Stimulated activated CD8-positive, alpha-beta memory T cell treated with anti-CD3 and anti-CD28 coated beads, Interleukin-7, amount 100 ng/mL, for 1 hour (primary cell): ENCODE results near the gene CRYGB.

Source experiments
- DNase-seq, 2 donors: peaks; one replicate each; pipeline ENCODE4 v3.0.0-alpha.2; 2020; ENCODE audit warnings: low read depth in 2 of 2

The CRYGB gene, protein sequence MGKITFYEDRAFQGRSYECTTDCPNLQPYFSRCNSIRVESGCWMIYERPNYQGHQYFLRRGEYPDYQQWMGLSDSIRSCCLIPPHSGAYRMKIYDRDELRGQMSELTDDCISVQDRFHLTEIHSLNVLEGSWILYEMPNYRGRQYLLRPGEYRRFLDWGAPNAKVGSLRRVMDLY

GRCh38 chr2:208146006-208146405 is at the start of gene CRYGB:
Gene CRYGB, minus strand, starts transcription at chr2:208146158. Its CDS starts 38 bp downstream, at chr2:208146120.
- DNase-seq = no peak

DNA sequence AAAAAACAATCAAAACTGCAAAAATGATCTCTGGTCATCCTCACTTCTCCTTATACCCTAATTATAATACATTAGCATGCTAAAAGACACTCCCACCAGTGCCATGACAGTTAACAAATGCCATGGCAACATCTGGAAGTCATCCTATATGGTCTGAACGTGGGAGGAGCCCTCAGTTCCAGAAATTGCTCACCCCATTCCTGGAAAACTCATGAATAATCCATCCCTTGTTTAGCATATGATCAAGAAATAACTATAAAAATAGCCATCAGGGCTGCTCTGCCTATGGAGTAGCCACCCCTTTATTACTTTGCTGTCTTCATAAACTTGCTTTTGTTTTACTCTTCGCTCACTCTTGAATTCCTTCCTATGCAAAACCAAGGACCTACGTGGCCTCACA is 49.6 kb upstream of the CRYGB start:
- DNase-seq = no peak

- no peak for DNase-seq
Observed at GRCh38 chr2:208192611-208193236, 46.8 kb upstream of the CRYGB start.

DNA sequence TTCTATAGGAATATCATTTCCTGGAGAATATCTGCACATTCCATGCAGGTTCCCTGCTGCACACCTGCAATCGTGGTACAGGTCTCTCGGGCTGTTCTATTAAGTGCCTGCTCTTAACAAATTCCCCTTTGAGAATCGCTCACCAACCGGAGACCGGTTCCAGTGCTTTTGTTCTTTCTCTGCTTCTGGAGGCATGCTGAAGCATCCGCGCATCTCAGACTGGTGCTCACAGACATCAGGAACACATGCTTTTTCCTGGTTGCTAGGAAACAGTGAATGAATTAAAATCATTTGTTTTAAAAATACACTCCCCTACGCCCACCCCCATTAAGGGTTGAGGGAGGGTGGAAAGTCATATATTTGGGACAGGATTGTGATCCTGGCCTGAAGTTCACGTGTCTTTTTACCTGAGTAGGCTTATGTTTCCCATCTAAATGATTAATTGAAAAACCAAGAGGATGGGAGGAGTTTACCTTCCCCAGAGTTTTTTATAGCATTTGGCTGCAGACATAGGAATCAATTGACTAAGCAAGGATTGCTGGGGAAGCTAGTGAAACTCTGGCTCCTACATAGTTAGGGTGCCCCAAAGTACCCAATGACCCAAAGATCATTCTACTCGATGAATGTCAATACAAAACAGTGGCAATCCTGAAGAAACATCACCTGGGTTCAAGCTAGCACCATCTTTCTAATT is 44.0 kb upstream of the CRYGB start, which contains the start of gene C2orf80:
Gene C2orf80 (minus strand): TSS at position 221 of the 694 bp plus-strand sequence. CDS start 3,044 bp downstream, outside the sequence.
- no peak for DNase-seq

DNA sequence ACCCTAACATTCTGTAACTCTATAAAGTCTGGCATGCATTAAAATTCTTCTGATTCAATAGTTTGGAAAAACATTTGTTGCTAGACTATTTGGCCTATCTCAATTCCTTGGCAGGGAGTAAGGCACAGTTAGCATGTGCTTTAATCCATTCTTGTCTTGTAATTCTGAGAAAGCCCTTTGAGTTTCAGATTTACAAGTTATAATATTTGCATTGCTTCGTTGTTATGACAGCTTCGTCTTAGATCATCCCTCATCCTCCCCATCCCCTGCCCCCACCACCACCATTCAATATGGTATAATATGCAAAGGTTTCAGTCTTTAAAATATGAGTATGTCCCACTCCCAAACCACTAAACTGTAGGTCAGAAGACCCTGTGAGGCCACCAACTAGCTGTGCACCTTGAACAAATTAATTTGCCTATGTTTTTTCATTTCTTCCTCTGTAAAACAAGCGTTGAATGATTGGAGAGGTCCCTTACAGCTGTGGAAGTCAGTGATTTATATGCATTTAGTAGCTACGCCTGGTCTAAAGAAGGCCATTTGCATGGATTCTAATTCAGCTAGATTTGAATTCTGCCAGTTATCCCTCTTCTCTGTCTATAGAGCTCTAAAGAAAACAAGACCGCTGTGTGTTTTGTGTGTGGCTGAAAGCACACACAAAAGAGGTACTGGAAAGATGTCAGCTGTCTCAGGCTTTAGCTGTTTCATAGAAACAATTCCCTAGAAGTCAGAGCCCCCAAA is 43.3 kb upstream of the CRYGB start:
- DNase-seq = no peak

- DNase-seq = no peak
Observed at GRCh38 chr2:208186893-208187292, 40.9 kb upstream of the CRYGB start.

- no peak for DNase-seq
Observed at GRCh38 chr2:208186465-208186864, 40.5 kb upstream of the CRYGB start.

GRCh38 chr2:208183972-208184705 is 38.2 kb upstream of the CRYGB start:
- DNase-seq = no peak

DNA sequence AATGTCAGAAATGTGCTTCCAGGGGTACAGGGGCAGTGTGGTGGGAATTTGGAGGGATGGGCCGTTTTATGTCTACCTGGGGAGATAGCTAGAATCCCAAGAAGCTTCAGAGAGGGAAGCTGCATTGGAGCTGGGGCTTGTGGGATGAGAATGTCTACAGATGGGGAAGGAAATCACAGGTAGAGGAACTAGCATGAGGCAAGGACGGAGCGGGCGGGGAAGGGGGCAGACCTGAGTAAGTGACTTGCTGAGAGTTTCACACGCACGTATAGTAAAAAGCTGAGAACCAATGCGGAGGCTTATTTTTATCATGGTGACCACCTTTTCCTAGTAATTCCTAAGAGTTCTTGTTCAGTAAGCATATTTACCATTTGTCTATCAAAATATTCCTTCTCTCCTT is 37.6 kb upstream of the CRYGB start:
- DNase-seq = no peak

GRCh38 chr2:208182835-208183234 is 36.9 kb upstream of the CRYGB start:
- DNase-seq = no peak

DNA sequence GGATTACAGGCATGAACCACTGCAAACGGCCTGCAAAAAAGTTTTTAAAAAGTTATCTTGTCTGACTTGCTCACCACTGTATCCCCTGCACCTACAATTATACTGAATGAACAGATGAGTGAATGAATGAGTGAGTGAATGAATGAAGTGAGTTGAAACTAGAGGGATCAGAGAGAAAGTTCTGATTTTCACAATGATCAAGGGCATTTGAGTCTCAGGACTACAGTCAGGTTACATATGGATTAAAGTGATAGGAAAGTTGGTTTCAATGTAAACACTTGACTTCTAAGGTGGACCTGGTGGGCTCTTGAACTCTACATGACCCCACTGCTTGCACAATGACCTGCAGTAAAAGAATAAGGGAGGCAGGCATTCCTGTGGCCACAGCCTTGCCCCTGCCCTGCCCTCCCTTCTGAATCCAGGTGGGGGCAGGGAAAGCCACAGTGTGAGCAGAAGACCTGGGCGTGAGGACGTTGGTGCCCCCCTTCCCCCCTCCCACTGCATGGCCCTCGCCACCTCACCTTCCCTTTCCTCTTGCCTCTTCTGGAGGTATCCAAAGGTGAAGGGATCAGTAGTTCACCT is 33.2 kb upstream of the CRYGB start:
- no peak for DNase-seq

- no peak for DNase-seq
Observed at GRCh38 chr2:208175840-208176153, 29.8 kb upstream of the CRYGB start.

DNA sequence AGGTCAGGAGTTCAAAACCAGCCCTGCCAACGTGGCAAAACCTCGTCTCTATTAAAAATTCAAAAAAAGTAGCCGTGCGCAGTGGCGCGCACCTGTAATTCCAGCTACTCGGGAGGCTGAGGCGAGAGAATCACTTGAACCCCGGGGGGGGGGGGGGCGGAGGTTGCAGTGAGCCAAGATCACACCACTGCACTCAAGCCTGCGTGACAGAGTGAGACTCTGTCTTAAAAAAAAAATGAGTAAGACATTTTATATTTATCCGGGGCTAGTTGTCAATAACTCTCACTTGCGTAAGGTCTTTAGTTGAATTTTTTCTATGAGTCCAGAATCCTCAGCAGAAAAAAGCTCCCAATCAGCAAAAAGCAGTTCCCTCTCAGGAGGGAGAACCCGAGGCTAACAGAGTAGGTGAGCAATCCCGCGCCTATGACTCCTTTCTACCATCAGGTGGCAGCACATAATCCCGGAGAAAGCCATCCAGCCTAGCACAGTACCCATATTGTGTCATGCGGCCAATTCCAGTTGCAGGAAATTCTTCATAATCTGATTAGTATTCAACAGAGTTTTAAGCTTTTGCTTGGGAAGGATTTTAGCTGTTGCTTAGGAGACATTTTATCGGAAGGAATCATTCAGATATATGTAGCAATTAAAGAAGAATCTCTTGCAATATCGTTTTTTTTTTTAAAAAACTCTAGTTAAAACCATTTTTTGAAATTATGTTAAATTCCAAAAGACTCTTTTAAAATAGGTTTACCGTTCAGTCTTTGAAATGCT is 29.3 kb upstream of the CRYGB start:
- DNase-seq = peak; percentile 17 to 37

DNA sequence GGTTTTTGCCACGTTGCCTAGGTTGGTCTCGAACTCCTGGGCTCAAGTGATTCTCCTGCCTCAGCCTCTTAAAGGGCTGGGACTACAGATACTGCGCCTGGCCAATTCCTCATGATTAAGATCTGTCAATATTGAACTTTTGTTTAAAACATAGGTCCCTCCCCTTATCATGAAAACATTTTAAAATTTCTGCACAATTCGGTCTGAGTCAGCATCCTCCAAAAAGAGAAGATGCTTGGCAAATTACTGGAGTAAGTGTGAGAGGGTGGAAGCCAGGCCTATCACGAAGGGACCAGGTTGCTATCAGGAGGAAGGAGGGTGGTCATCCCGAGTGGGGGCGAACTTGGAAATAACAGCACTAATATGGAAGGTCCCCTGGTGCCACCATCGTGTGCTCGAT is 28.2 kb upstream of the CRYGB start:
- DNase-seq = no peak

DNA sequence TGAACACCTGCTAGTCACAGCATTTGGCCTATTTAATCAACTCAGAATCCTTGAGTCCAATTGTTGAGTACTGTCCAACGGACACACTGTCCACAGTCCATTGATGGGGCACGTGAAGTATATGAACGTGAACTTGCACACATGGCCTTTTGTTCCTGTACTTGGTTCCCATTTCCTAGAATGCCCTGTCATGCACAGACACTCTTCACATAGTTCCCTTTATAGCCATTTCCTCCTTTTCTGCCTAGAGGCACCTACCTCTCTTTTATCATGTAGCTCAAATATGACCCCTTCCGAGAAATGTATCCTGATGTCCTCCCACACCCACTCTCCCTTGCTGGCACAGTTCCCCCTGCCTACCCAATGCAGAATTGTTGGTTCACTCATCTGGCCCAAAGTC is 26.2 kb upstream of the CRYGB start:
- DNase-seq = no peak

- DNase-seq = no peak
Observed at GRCh38 chr2:208164951-208165755, 19.2 kb upstream of the CRYGB start.

DNA sequence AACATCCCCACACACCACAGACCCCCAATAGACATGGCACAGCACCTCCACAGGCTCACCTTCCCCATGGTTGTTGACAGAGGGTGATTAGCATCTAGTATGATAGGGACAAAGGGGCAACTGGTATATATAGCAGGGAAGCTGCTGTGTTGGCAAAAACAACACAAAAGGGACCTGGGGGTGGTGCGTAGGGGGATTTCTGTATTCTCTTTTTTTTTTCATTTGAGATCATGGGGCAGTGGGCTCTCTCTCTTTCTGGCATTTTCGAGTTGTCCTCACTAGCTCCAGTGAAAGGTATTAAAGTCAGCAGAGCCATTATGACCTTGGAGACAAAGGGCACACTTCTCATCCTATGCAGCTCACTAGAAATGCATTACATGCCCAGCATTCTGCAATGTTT is 17.5 kb upstream of the CRYGB start, which contains the start of gene CRYGA:
Gene CRYGA (minus strand): TSS at position 101 of the 400 bp plus-strand sequence. CDS start 33 bp downstream, at position 68.
- DNase-seq = no peak

DNA sequence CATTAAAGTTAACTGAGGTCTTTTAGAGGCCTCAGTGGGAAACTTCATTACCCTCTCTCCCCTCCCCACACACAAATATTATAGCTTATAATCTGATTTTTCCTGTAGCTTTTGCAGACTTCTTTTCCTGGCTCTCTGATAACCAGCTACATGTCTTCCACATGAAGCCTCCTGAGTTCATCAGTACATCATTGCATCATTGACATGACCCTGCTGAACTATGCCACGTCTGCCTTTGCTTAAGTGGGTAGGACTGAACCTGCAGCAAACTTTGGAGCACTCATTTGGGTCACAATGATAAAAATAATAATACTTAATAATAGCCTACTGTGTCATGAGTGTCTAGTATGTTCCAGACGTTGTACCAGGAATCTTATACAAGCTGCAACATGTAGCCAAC is 10.5 kb upstream of the CRYGB start:
- no peak for DNase-seq

GRCh38 chr2:208153156-208153555 is 7.2 kb upstream of the CRYGB start:
- DNase-seq = no peak

GRCh38 chr2:208150956-208151355 is 5.0 kb upstream of the CRYGB start:
- no peak for DNase-seq
